PC-9 (cell line): Measurements from ENCODE around the gene NINJ1. TPM values are rescaled to one million over a fixed set of nuclear protein-coding genes. Genes with fewer than 3 reads are reported as not detected.

Experiments
- BruUV-seq: library from RNA; stranded (reverse); fragments of 400-500 nt; replicated peaks from 2 replicates; lab custom pipeline; 2021; lab: Mats Ljungman, UMichigan
- CTCF ChIA-PET: fragments of 300-600 bp; sonication (Branson Sonifier 250); formaldehyde crosslinking; loops from one replicate; lab custom pipeline; 2022; ENCODE audit warnings: antibody characterized with exemption; lab: Charles Lee
- POLR2A ChIA-PET: fragments of 300-600 bp; sonication (Branson Sonifier 250); formaldehyde crosslinking; loops from one replicate; lab custom pipeline; 2022; ENCODE audit warnings: antibody characterized with exemption; ENCODE audit not compliant: unreplicated experiment; lab: Charles Lee
- DNase-seq, 2 experiments: peaks; one replicate each; pipeline versions ENCODE4 v3.0.0 to v3.0.0-alpha.2; 2015 to 2022; ENCODE audit warnings: mixed read lengths in 1 of 2
- H2AFZ ChIP-seq: fragments of 200-600 bp; sonication (generic); 2 replicates; pipeline ENCODE4 v1.8.1; 2017; ENCODE audit warnings: antibody characterized with exemption
- H3F3A ChIP-seq: fragments of 200-600 bp; sonication (generic); 2 replicates; pipeline ENCODE4 v1.8.1; 2017; ENCODE audit warnings: antibody characterized with exemption, mild to moderate bottlenecking, low read depth; ENCODE audit not compliant: insufficient read depth
- H3K27ac ChIP-seq: fragments of 200-600 bp; sonication (generic); 2 replicates; pipeline ENCODE4 v1.6.1; 2016; ENCODE audit warnings: mixed run types
- H3K27me3 ChIP-seq: fragments of 200-600 bp; sonication (generic); 2 replicates; pipeline ENCODE4 v1.6.1; 2016; ENCODE audit warnings: low read depth, mixed run types; ENCODE audit not compliant: insufficient read depth
- H3K36me3 ChIP-seq: fragments of 200-600 bp; sonication (generic); 2 replicates; pipeline ENCODE4 v1.6.1; 2016; ENCODE audit warnings: low read depth, mixed run types
- H3K4me1 ChIP-seq: fragments of 200-600 bp; sonication (generic); replicated peaks from 2 replicates; pipeline ENCODE4 v1.6.1; 2016; ENCODE audit warnings: mixed run types; ENCODE audit not compliant: insufficient read depth
- H3K4me2 ChIP-seq: fragments of 200-600 bp; sonication (generic); 2 replicates; pipeline ENCODE4 v1.6.1; 2017; ENCODE audit warnings: mixed run types
- H3K4me3 ChIP-seq: fragments of 200-600 bp; sonication (generic); 2 replicates; pipeline ENCODE4 v1.6.1; 2016; ENCODE audit warnings: mixed run types
- H3K79me2 ChIP-seq: fragments of 200-600 bp; sonication (generic); 2 replicates; pipeline ENCODE4 v1.6.1; 2017; ENCODE audit warnings: low read depth, mixed run types
- H3K9me2 ChIP-seq: fragments of 200-600 bp; sonication (generic); 2 replicates; pipeline ENCODE4 v1.8.1; 2017; ENCODE audit warnings: mild to moderate bottlenecking; ENCODE audit not compliant: insufficient read depth
- H3K9me3 ChIP-seq: fragments of 200-600 bp; sonication (generic); 2 replicates; pipeline ENCODE4 v1.8.1; 2016; ENCODE audit warnings: low read depth; ENCODE audit not compliant: insufficient read depth
- H4K20me1 ChIP-seq: fragments of 200-600 bp; sonication (generic); 2 replicates; pipeline ENCODE4 v1.8.1; 2017; ENCODE audit not compliant: insufficient read depth
- EZH2 ChIP-seq: fragments of 200-600 bp; sonication (generic); IDR thresholded peaks from 2 replicates; pipeline ENCODE4 v1.8.0; 2017; ENCODE audit warnings: antibody characterized with exemption, low read depth
- intact Hi-C: fragments of 100-400 bp; cut with micrococcal nuclease; formaldehyde crosslinking; loops from one replicate; pipeline ENCODE4 v1.10.0; 2022; ENCODE audit not compliant: unreplicated experiment
- total RNA-seq: library from RNA; stranded (reverse); gene quantifications from 2 replicates; pipeline ENCODE4 v1.2.3, GENCODE V29; 2021
- TF ChIP-seq, protein P1 (sequence below): fragments of 200-600 bp; sonication (generic); conservative IDR thresholded peaks from 2 replicates; pipeline ENCODE4 v1.6.1; 2017; ENCODE audit warnings: mixed run types, antibody characterized with exemption, mild to moderate bottlenecking, moderate library complexity

The NINJ1 gene
- total RNA-seq, 1 experiment from 2014 or later: 115 TPM

DNA sequence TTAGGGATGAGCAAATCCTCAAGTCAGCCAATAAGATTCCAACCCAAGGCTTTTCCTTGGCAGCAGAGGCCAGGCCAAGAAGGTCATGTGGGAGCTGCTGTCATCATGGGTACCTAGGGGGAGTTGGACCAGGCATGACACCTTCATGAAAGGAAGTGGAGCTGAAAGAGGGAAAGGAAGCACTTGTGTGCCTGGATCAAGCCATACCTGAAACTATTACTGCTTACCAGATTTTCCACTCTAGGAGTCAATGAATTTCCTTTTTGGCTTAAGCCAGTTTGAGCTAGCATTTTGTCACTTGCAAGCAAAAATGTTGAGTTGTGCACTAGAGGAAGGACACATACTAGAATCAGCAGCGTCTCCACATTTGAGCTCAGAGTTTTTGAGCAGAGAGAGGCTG, 35.4 kb upstream of the NINJ1 start:
- no peaks in the 10 kb centered on the region for H3K36me3 ChIP-seq
- BruUV-seq: no TSS peak
- ChIA-PET CTCF (no interaction called here), POLR2A (interaction anchor here (0.6 kb wide), 1 partner anchor 62 kb away, joined by 5 read pairs; no protein-coding TSS in a partner anchor)
- no peaks in the 10 kb centered on the region for H3K9me3 ChIP-seq
- no peaks in the 10 kb centered on the region for H3K4me1 ChIP-seq
- TF ChIP-seq EZH2: no peak
- TF ChIP-seq, protein P1, sequence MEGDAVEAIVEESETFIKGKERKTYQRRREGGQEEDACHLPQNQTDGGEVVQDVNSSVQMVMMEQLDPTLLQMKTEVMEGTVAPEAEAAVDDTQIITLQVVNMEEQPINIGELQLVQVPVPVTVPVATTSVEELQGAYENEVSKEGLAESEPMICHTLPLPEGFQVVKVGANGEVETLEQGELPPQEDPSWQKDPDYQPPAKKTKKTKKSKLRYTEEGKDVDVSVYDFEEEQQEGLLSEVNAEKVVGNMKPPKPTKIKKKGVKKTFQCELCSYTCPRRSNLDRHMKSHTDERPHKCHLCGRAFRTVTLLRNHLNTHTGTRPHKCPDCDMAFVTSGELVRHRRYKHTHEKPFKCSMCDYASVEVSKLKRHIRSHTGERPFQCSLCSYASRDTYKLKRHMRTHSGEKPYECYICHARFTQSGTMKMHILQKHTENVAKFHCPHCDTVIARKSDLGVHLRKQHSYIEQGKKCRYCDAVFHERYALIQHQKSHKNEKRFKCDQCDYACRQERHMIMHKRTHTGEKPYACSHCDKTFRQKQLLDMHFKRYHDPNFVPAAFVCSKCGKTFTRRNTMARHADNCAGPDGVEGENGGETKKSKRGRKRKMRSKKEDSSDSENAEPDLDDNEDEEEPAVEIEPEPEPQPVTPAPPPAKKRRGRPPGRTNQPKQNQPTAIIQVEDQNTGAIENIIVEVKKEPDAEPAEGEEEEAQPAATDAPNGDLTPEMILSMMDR: no peak
- H2AFZ ChIP-seq: no peak overlapping the region
- H3F3A ChIP-seq: no peaks in the 10 kb centered on the region
- H3K27ac ChIP-seq: no peak overlapping the region
- intact Hi-C loops: no loop called here
- H3K27me3 ChIP-seq: no peaks in the 10 kb centered on the region
- H4K20me1 ChIP-seq: no peaks in the 10 kb centered on the region
- H3K4me3 ChIP-seq: no peak overlapping the region
- H3K79me2 ChIP-seq: no peaks in the 10 kb centered on the region
- H3K9me2 ChIP-seq: no peaks in the 10 kb centered on the region
- DNase-seq: no peak
- no peak overlapping the region for H3K4me2 ChIP-seq

DNA sequence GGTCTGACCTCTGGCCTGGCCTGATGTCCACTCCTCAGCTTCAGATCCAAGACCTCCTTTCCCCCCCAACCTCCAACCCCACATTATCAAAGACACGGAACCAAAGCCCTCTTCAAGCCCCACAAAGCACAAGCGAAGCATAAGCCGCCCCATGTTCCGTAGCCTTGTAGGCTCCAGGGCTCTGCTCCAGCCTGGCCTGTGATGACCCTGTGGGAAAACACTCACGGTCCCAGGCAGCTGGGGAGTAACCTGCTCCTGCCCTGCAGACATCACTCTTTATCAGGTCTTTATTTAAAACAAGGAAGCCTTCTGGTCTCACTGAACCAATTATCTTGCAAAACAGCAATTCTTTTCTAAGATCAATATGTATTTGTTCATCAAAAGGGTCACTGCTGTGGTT, 34.5 kb upstream of the NINJ1 start:
- Histone ChIP-seq H4K20me1 (no peaks in the 10 kb centered on the region), H3K4me1 (no peaks in the 10 kb centered on the region), H2AFZ (no peak overlapping the region), H3K4me2 (no peak overlapping the region), H3F3A (no peaks in the 10 kb centered on the region), H3K36me3 (no peaks in the 10 kb centered on the region), H3K4me3 (no peak overlapping the region), H3K79me2 (no peaks in the 10 kb centered on the region), H3K27me3 (no peaks in the 10 kb centered on the region), H3K9me3 (no peaks in the 10 kb centered on the region), H3K27ac (no peak overlapping the region), H3K9me2 (no peaks in the 10 kb centered on the region)
- DNase-seq: no peak
- ChIA-PET POLR2A (no interaction called here), CTCF (no interaction called here)
- TF ChIP-seq EZH2: no peak
- TF ChIP-seq, protein P1: no peak
- no TSS peak for BruUV-seq
- intact Hi-C loops: no loop called here

DNA sequence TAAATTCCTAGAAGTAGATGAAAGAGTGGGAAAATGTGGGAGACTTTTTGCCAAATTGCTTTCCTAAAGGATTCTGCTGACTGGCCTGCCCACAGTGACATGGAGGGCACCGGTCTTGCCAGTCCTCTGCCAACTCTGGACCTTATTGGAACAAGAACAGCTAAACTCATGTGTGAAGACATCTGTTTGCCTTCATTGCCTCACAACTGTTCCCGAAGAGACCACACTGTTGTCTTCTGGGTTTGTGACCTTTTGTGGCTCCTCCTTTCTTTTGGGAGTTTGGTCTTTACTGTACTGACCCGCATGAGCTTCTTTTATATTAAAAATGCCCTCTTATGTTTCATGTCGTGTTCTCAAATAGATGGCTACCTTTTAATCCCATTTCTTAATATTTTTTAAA, 33.8 kb upstream of the NINJ1 start:
- no peak for TF ChIP-seq EZH2
- TF ChIP-seq, protein P1: no peak
- POLR2A ChIA-PET: interaction anchor here (0.6 kb wide), 1 partner anchor 63 kb away, joined by 19 read pairs; no protein-coding TSS in a partner anchor

More for the DNA sequence above, 33.8 kb upstream of the NINJ1 start:
- BruUV-seq: no TSS peak
- Histone ChIP-seq H3K36me3 (no peaks in the 10 kb centered on the region), H3K27me3 (no peaks in the 10 kb centered on the region), H3K4me1 (no peaks in the 10 kb centered on the region), H3K4me3 (no peak overlapping the region), H3K27ac (no peak overlapping the region), H3K9me2 (no peaks in the 10 kb centered on the region), H3F3A (no peaks in the 10 kb centered on the region), H3K9me3 (no peaks in the 10 kb centered on the region), H2AFZ (no peak overlapping the region), H4K20me1 (no peaks in the 10 kb centered on the region), H3K4me2 (no peak overlapping the region), H3K79me2 (no peaks in the 10 kb centered on the region)
- DNase-seq: no peak
- CTCF ChIA-PET: no interaction called here
- intact Hi-C loops: no loop called here
